Stimulated activated CD8-positive, alpha-beta memory T cell treated with anti-CD3 and anti-CD28 coated beads, Interleukin-12 subunit alpha, Interleukin-12 subunit beta, amount 100 ng/mL, for 24 hours (primary cell): ENCODE results near the gene LPP.

Experiments used
- DNase-seq: peaks from one replicate; pipeline ENCODE4 v3.0.0-alpha.2; 2020; ENCODE audit errors: extremely low read depth

Gene LPP

DNA sequence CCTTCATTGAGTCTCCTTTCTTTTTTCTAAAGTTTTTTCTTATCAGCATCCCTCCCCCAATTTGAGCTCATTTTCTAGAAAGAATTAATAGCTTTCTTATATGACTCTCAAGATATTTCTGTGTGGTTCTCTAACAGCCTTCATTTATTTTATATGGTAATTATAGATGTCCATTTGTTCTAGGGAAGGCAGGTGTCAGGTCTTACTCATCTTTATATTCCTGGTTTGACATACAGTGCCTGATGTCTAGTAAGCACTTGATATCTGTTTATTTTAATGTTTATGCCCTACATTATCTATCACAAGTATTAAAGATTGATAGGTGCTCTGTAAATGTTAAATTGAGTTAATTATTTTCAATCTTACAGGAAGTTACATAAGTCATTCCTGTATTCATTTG is 591.1 kb downstream of the LPP start:
- no peak for DNase-seq

DNA sequence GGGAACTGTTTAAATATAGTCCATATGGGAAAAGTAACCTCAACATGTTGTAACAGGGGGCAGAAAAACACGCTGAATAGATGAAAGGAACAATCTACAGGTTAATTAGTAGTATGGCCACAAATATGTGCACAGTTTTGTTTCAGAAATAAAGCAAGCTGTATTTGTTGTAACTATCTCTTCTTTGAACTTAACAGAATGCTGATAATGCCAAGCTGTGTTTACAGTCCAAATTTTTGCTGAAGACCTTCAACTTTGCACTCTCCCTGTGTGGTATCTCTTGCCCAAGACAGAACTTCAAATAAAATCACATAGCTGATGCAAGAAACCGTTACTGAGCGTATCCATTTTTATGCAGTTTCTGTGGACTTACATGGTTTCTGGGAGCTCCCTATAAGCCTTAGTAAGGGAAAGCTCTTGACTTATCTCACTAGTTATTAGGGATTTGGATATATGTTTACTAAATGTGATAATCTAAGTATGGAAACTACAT is 592.4 kb downstream of the LPP start:
- DNase-seq = no peak

DNA sequence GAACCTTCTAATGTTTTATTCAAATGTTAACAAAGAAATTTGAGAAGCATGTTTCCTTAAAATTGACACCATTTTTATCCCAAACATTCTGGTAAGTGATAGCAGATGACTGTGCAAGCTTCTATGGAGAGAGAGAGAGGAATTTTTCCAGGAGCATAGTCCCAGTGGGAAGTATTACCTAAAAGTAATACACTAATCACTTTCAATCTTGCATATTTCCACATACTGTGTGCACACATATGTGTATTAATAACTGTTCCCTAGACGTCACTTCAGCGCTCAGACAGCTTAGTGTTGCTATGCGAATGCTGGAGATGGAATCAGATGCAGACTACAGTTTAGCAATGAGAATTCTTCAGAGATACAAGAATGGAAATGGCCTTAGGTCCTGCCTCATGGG is 593.5 kb downstream of the LPP start:
- no peak for DNase-seq

DNA sequence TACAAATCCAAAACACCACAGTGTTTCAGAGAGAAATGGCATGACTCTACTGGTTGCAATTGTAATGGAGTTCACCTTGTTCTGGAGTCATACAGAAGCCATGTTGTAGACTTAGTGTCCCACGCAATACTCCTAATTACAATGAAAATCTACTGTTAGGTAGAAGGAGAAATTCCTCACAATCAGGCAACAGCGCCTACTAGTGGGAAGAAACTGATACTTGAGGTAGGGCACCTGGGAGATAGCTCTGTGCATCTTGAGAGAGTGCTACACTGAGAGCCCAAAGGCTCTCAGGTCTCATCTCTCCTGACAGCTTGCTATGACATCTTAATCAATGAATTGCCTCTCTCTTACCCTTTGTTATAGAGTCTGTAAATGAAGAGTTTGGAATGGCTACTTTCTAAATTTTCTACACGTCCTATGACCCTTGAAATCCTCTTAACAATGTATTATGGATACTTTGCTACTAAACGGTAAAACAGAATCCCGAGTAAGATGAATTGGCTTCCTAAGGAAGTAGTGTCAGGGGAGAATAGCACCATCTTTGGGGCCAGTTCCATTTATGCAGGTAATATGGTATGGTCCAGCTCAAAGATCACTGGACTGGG is 595.2 kb downstream of the LPP start:
- DNase-seq = no peak

DNA sequence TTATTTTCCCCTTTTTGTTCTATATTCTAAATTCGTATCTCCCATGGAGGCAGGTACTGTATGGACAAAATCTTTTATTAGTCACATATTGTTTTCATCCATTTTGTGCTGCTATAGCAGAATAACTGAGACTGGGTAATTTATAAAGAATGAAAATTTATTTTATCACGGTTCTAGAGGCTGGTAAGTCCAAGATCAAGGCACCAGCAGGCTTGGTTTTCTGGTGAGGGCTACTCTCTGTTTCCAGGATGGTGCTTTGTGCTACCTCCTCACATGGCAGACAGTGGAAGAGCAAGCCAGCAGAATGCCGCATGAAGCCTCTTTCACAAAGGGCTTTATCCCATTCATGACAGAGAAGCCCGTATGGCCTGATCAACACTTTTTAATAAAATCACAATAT is 595.9 kb downstream of the LPP start:
- no peak for DNase-seq

DNA sequence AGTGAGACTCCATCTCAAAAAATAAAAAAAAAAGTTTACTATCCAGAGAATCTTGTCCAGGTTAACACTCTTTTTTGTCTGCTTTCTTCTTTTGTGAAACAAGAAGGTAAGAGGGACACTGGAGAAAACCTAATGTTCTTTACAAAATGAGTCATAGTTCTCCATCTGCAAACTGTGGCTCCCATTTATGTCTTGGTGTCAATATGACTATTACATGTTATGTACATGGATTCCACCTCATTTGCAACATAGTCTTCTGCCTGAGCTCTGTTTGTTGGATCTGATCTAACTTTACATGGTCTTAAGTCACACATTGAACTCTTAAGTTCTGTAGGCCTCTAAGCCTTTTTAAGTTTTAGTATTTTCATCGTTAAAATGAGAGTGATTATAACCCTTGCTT is 596.7 kb downstream of the LPP start:
- no peak for DNase-seq

DNA sequence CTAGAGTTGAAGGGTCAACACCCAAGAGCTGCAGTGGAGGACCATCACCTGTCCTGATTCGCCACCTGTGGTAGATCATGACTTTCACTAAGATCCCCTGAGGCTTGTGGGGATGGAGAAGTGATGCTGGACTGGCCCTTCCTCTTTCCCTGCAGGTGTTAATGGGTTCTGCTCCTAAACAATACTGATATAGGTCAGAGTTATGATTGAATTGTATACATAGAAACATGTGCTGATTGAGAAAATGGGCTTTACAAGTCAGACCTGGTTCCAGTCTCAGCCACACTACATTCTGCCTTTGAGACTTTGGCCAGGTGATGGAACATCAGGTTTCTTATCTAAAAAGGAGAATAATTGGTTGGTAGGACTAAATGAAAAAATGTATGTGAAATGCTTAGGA is 598.9 kb downstream of the LPP start:
- DNase-seq = no peak

DNA sequence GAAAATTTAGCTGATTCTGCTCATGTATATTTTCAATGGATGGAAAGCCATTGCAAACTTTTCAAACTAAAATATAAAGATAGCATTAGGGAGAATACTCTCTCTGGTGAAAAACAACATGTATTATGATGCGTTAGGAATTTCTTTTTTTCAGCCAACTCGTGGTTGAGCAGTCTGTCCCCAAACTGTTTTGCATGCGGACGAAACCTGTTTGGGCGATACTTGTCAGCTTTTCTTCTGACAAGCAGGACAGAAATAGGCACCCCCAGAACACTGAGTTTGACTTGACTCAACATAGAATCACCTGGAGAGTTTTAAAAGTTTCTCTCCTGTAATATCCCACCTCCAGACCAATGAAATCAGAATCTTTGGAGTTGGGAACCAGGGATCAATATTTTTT is 600.3 kb downstream of the LPP start:
- no peak for DNase-seq

DNA sequence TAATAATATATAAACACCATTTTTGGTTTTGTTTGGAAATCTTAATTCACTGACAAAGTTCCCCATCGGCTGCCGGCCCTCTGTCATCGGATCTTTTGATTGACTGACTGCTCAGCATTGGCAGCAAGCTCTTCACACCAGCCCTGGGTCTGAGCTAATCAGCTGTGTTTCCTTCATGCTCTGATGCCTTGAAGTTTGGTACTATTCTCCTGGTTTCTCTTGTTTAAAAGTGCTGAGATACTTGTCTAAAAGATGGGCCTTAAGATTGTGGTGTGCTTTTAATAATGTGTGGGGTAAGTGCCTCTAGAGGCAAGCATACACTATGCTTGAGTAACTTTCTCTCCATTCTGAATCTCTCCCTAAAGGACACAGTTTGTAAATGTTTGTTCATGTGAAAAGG is 602.3 kb downstream of the LPP start:
- DNase-seq = no peak

DNA sequence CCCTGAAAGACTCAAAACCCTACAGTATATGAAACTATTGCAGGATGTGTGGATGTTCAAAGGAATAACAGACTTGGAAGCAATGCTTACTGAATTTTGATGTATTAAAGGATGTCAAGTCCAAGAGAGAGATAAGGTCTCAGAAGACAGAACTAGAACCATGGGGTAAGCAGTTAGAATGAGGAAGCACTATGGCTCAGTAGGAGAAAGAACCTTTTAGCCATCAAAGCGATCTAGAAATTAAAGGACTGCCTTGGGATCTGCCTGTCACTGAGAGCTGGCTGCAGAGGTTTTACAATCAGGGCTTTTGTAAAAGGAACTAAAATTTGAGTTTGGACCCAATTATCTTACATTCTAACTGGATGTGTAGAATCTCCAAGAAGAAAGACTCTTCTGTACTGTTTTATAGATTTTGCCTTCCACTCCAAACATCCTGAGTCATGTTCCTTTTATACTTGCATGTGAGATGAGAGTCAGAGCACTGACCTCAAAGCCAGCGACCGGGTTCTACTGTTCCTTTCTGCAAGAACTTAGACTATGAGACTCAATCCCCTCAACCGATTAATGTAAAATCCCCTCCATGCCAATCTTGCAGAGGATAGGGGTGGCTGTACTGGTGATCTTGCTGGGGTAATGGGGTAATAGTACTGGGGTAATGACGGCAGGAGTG is 605.5 kb downstream of the LPP start:
- no peak for DNase-seq

DNA sequence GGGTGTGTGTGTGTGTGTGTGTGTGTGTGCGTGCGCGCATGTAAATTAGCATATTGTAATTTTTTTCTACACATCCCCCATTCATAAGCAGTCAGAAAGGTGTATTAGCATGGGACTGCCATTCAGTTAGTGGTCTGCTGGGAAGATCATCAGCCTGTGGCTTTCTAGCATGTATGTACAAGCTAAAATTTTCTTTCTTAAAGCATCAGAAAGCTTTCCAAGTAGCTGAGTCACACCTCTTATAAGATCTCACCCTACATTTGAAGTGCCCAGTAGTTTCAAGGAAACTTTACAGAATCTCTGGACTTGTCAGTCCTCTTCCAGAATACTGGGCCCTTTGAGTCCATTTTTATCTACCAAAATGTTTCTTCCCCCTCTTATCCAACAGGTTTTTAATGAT is 606.5 kb downstream of the LPP start:
- DNase-seq = no peak

DNA sequence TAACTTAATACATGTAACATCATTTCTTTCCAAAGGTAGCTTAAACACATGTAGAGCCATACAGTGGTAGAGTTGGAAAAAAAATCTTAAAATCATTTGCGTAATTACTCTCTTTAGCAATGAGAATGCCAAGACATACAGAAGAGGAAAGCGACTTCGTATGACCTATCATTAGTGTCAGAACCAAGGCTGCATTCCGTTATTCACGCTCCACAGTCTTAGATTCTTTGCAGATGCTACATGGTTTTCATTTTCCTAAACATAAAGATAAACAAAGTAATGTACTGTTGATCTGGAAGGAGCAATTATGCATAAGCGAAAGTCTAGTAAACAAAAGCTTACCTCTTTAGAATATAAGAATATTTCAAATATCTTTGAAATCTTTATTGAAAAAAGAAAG is 607.5 kb downstream of the LPP start:
- no peak for DNase-seq

DNA sequence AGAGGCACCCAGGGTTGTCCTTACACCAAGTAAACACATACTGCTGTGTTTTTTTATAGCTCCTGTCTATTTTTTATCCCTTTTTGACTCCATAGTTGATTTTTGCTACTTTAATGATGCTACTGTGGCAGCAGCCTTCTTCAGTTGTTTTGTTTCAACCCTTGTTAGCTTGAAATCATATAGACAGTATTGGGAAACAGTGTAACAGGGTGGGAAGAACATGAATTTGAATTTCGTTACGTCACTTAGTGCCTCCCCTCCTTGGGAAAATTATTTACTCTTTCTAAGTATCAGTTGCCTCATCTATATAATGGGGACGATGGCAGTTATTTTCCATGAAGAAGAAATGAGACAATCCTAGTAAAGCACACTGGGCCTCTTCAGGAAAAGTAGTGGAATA is 608.0 kb downstream of the LPP start:
- DNase-seq = no peak

DNA sequence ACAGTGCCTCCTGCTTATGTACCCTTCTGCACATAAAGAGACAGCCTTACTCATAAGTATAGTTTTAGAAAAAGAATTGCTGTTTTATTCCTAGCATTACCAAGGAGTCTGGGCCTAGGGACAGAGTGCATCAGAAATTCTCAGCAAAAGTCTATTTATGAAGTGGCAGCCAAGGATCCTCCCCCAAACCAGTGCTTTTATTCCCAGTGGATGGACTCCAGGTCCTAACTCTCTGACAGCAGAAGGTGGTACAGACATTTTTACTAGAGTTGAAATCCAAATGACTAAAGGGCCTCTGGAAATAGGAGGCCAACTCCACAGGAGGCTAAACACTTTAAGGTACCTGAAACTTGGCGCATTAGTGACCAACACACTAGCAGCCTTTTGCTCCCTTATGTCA is 610.7 kb downstream of the LPP start:
- no peak for DNase-seq

DNA sequence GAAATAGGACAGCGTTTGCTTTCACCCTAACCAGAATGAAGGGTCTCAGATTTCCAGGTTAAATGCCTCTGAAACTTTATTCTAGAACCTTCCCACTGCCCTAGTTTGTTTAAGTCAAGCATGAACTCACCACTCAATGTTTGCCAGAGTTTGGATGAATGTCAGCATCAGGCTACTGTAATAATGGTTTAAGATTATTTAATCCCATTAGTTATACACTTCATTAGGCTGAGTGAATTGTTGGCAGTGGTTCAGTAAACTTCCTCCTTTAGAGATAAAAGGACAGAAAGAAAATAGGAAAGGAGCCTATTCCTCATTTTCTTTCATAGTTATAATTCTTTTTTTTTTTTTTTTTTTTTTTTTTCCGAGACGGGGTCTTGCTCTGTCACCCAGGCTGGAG is 615.9 kb downstream of the LPP start:
- DNase-seq = no peak

DNA sequence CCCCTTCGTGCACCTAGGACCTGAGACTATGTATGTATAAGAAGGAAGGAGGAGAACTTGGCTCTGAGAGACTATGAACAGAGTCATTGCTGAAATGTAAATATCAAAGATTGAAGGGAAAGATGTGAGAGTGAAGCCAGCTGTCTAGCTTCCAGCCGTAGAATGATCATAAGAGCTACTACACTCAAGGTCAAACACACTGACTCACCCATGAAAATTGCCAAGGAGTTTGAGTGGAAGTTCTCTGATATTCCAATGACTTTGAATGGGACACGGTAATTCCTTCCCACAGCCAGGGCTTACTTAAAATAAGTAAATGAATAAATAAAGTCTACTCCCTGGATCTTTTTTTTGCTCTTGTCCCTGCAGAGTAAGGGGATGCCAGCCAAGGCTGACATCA is 618.9 kb downstream of the LPP start:
- no peak for DNase-seq

DNA sequence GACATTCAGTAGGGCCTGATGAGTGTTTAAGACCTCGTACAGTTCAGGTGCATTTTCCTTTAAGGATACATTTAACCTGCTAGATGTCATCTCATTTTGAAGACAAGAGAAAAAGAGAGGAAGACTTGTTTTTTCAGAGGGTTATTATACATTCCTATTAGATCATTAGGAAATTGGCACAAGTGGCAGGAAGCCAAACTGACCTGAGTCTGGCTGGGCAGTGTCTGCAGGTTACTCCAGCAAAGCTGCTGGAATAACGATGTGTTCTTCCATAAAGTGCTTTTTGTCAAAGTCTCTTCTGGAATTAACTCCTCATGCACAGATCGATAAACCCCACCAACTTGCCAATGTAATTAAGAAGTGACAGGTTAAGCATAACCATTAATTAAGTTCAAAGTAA is 621.5 kb downstream of the LPP start:
- no peak for DNase-seq

DNA sequence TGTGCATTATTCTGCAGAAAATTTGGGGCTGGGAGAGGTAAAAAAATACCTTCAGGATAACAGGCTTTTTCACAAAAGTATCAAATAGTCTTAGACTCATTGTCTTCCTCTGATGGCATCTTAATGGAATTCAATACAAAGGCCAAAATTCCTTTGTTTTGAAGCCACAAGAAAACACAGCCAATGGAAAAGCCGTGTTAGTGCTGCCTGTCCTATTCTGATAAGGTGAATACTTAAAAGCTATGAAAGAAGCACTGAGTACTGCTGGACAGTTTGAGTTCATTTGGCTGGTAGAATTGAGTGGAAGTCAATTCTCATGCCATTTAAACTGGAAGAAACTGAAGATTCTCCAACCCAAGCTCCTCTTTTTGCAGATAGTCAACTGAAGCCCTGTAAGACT is 622.5 kb downstream of the LPP start:
- DNase-seq = no peak

DNA sequence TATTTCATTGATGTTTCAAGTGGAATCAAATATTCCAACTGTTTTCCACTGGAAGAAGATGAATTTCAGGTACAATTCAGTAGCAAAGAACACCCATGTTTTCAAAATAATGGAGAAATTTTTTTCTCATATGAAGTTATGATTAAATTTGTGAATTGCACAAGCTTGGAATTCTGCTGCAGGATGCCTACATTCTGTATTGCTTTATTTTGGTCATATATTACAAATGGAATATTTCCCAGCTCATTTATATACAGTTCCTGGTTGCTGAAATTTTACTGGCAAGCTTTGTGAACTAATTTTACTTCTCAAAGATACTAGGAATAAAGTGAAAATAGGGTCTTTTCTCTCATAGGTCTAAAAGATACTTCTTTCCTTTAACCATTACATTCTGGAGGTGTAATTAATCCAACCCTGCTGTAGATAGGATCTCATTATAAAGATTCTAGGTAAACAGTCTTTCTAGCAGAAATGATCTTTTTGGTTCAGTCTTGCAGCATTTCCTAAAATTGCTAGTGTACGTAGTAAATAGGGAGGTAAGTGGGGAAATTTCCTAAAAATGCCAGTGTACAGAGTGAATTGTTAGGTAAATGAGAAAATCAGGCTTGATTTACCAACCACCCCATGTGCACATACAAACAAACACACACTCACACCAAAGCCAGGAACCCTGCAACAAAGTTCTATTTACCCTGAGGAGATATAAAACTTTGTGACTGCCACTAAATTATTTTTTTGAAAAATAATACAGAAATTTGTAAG is 624.3 kb downstream of the LPP start:
- DNase-seq = no peak

DNA sequence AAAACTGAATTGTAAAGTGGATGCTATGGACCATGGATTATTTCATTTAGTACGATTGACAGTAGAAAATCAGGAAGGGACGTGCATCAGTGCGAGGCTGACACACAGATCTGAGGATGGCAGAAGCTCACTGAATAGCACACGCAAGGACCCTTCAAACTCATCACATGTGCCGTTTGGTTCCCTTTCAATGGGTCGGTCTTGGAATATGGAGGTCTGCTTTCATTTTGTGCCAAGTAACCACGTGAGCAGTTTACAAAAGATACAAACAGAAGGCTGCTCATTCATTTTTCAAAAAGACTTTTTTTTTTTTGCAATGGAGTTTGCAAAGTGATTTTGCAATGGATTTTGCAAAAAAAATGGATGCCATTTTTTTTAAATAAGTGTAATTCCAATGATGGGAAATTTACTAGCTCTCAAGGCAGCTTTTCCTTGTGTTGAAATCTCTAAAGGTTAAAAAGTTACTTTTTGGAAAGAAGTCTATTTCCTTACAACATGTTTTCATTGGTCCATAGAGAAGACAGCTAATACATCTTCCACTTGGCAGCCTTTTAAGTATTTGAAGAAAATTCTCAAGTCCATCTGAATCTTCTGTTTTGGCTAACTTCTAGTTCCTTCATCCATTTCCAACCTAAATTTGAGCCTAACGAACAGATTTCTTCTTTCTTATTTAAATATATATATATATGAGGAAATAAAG is 625.5 kb downstream of the LPP start:
- no peak for DNase-seq

DNA sequence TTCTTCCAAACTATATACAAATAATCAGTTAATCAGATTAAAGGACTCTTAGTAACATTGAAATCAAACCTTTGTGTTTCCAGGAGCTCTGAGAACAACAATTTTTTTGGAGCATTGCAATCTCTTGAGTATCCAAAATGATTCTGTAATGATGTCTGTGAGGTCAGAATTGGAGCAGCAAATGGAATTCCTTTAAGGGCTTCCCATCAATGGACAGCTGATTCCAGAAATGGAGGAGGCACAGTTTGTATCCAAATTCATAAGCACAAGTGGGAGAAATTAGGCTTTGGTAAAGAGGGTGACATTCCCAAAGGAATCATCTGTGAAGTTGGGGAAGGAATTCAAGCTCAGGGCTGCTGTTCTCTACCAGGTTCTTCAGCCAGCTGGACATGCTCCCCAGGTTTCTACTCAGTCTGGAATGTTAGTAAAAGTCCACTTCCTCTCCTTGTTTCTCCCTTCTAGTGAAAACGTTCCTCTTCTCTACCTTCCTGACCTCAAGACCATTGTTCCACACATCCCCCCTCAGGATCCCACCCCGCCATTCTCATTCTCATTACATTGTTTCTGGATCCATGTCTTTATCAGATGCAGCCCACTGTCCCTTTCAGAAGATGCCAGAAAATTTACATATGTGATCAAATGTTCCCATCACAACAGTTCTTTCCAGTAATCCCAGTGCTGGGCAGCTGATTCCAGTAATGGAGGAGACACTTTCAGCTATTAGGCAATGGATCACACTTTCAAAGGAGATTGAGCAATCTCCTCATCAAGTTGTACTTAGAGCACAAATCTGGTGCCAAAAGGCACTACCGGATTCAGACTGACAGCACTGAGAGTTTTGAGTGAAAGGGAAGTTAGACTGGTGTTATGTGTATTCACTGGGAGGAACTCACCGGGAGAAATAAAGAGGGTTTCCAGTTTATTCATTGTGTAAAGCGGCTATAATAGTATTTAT is 626.5 kb downstream of the LPP start:
- DNase-seq = no peak
